IMR-90 (cell line): ENCODE measurements around the gene ERMARD. TPM values are rescaled to one million over a fixed set of nuclear protein-coding genes. Genes with fewer than 3 reads are reported as not detected.

Experiments used
- BHLHE40 ChIP-seq: fragments of 150-350 bp; IDR thresholded peaks from 2 replicates; pipeline ENCODE4 v1.6.1; 2016; ENCODE audit warnings: mild to moderate bottlenecking, low read depth, low read length
- CHD1 ChIP-seq: IDR thresholded peaks from 2 replicates; pipeline ENCODE4 v1.6.1; 2012; ENCODE audit warnings: low read depth, low read length, improper control_type of control experiment
- FOS ChIP-seq: fragments of 150-350 bp; IDR thresholded peaks from 2 replicates; pipeline ENCODE4 v1.6.1; 2016; ENCODE audit warnings: low read depth, low read length
- POLR2A ChIP-seq: IDR thresholded peaks from 2 replicates; pipeline ENCODE4 v1.6.1; 2012; ENCODE audit warnings: mild to moderate bottlenecking, low read depth, low read length
- RCOR1 ChIP-seq: IDR thresholded peaks from 2 replicates; pipeline ENCODE4 v1.6.1; 2012; ENCODE audit warnings: mild to moderate bottlenecking, low read length, improper control_type of control experiment; ENCODE audit not compliant: insufficient replicate concordance
- SMC3 ChIP-seq: fragments of 150-350 bp; IDR thresholded peaks from 2 replicates; pipeline ENCODE4 v1.6.1; 2016; ENCODE audit warnings: low read depth, mild to moderate bottlenecking, antibody characterized with exemption, low read length, moderate library complexity
- polyA plus RNA-seq, 3 experiments: library from polyadenylated mRNA; depleted of rRNA; stranded (reverse); fragments of >200 nt; gene quantifications; 2 replicates each; pipeline ENCODE4 v1.2.3, GENCODE V29; 2012; ENCODE audit warnings: low replicate concordance in 1 of 3
- total RNA-seq: library from RNA; depleted of rRNA; stranded (reverse); fragments of >200 nt; gene quantifications from 2 replicates; pipeline ENCODE4 v1.2.3, GENCODE V29; 2012
- TF ChIP-seq, protein P1 (sequence below): fragments of 150-350 bp; IDR thresholded peaks from 2 replicates; pipeline ENCODE4 v1.6.1; 2016; ENCODE audit warnings: low read depth, mild to moderate bottlenecking, low read length, moderate library complexity, borderline replicate concordance

ERMARD gene
- total and polyA plus RNA-seq, 2 of the 4 experiments (the other 2 are of a cell fraction): 15.1 to 25.4 TPM

DNA sequence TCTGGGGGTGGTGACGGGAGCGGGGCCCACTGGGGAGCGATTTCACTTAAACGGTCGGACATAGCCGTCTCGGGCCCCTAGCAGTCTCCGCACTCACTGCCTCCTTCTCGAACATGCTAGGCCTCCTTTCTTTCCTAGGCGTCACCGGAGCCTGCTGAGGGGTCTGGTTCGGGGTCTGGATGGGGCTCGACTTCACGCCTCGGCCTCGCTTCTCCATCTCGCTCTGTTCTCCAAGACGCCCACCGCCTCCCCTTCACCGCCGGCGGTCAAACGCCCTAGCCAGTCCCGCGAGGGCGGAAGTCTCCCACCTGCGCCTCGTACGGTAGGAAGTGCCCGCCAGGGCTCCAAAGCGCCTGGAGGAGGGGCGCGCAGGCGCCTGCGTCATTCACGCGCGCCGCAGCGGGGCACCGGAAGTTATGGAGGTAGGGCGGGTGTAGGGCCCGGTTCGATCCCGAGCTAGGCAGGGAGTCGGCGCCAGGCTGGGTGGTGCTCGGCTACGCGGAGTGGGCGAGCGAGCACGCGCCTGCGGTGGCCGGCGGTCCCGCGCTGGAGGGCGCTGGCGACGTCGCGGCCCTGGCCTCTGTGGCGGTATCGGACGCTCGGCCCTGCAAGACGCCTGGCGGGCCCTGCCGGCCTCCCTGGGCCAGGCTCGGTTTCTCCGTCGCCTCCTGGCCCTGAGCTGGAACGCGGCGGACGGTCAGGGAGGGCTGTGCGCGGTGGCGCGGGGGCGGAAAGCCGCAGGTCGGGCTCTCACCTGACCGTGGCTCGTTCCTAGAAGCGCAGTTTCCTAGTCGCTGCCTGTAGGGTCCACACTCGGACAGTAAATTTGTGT lies at the start of gene ERMARD, which contains the start of gene DYNLT2 (continued):
- TF ChIP-seq, protein P1, sequence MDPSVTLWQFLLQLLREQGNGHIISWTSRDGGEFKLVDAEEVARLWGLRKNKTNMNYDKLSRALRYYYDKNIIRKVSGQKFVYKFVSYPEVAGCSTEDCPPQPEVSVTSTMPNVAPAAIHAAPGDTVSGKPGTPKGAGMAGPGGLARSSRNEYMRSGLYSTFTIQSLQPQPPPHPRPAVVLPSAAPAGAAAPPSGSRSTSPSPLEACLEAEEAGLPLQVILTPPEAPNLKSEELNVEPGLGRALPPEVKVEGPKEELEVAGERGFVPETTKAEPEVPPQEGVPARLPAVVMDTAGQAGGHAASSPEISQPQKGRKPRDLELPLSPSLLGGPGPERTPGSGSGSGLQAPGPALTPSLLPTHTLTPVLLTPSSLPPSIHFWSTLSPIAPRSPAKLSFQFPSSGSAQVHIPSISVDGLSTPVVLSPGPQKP: peak; percentile 88
- TF ChIP-seq FOS: no peak
- peak; percentile 80 for TF ChIP-seq RCOR1
- TF ChIP-seq CHD1: no peak
- TF ChIP-seq SMC3: peak; percentile 1; the same call in 1 of the 2 replicates
- TF ChIP-seq POLR2A: peak; percentile 95
- peak; percentile 47; the same call in 1 of the 2 replicates for TF ChIP-seq BHLHE40
